Measurements from ENCODE around the gene NR1H4. TPM values are rescaled to one million over a fixed set of nuclear protein-coding genes. Genes with fewer than 3 reads are reported as not detected.

The NR1H4 gene
- total and polyA plus RNA-seq, 2 of the 13 experiments (the other 11 are each of a cell fraction or from before 2014, with no cell fraction given) = 27.3 to 114 TPM

- TF ChIP-seq ZFP91 (CRISPR knock-in tag; IDR thresholded peaks at IDR 0.05; ENCODE audit: borderline replicate concordance) (peak; percentile 65; the same call in 1 of the 2 replicates), ZNF547 (CRISPR knock-in tag; IDR thresholded peaks at IDR 0.05) (peak; percentile 96), USF2 (IDR thresholded peaks at IDR 0.05; ENCODE audit: low read depth, low read length) (peak; percentile 22; the same call in 1 of the 2 replicates), USF2 (CRISPR knock-in tag; IDR thresholded peaks at IDR 0.05; ENCODE audit: borderline replicate concordance) (no peak), RBM39 (IDR thresholded peaks at IDR 0.05; ENCODE audit: low read depth, low read length, poor library complexity, severe bottlenecking) (peak; percentile 27), ZNF160 (CRISPR knock-in tag; IDR thresholded peaks at IDR 0.05) (no peak), ZSCAN31 (CRISPR knock-in tag; IDR thresholded peaks at IDR 0.05; ENCODE audit: low read depth) (peak; percentile 59; the same call in 1 of the 2 replicates), ZBTB44 (CRISPR knock-in tag; IDR thresholded peaks at IDR 0.05) (no peak), LRRFIP1 (CRISPR knock-in tag; conservative IDR thresholded peaks at IDR 0.05) (no peak), AFF4 (CRISPR knock-in tag; IDR thresholded peaks at IDR 0.05) (no peak), HINFP (CRISPR knock-in tag; IDR thresholded peaks at IDR 0.05; ENCODE audit: low read depth) (peak; percentile 88; the same call in 1 of the 2 replicates)
Measured at GRCh38 chr12:100573292-100574186, 99.9 kb downstream of the NR1H4 start, which contains the start of gene GAS2L3 (continued).
